Rectal smooth muscle tissue (tissue), 1 donor: ENCODE measurements around the gene GON4L.
"Not testable (repeated sequence)": the region's sequence is repeated elsewhere in the genome, so short reads cannot be mapped to it uniquely, and the experiment has no call there.

Experiments
- H3K27ac ChIP-seq: one replicate; pipeline ENCODE4 v1.7.0; 2013; ENCODE audit warnings: low read depth, low read length, inconsistent platforms
- H3K27me3 ChIP-seq: one replicate; pipeline ENCODE4 v1.7.0; 2013; ENCODE audit warnings: low read length; ENCODE audit not compliant: control insufficient read depth, insufficient read depth
- H3K36me3 ChIP-seq: one replicate; pipeline ENCODE4 v1.7.0; 2013; ENCODE audit warnings: low read length; ENCODE audit not compliant: control insufficient read depth, insufficient read depth
- H3K4me1 ChIP-seq: one replicate; pipeline ENCODE4 v1.7.0; 2013; ENCODE audit warnings: low read length; ENCODE audit not compliant: control insufficient read depth, insufficient read depth
- H3K4me3 ChIP-seq: one replicate; pipeline ENCODE4 v1.7.0; 2013; ENCODE audit warnings: low read length
- H3K9ac ChIP-seq: one replicate; pipeline ENCODE4 v1.7.0; 2013; ENCODE audit warnings: low read length

Gene GON4L

GRCh38 chr1:155794605-155795245 lies 62.3 kb downstream of the GON4L start:
- H3K27me3 ChIP-seq: no peaks in the 10 kb centered on the region
- peaks cover 8% of the 10 kb centered on the region for H3K36me3 ChIP-seq
- H3K9ac ChIP-seq: no peak overlapping the region
- H3K4me1 ChIP-seq: no peaks in the 10 kb centered on the region
- H3K4me3 ChIP-seq: no peak overlapping the region
- no peak overlapping the region for H3K27ac ChIP-seq

- H3K4me1 ChIP-seq: no peaks in the 10 kb centered on the region
- peaks cover 8% of the 10 kb centered on the region for H3K36me3 ChIP-seq
- H3K27me3 ChIP-seq: no peaks in the 10 kb centered on the region
- H3K4me3 ChIP-seq: no peak overlapping the region
- H3K9ac ChIP-seq: no peak overlapping the region
- no peak overlapping the region for H3K27ac ChIP-seq
Observed at GRCh38 chr1:155793213-155793612, 63.8 kb downstream of the GON4L start.

GRCh38 chr1:155777582-155777981 lies 79.4 kb downstream of the GON4L start:
- no peak overlapping the region for H3K9ac ChIP-seq
- H3K27me3 ChIP-seq: no peaks in the 10 kb centered on the region
- no peak overlapping the region for H3K4me3 ChIP-seq
- H3K27ac ChIP-seq: no peak overlapping the region
- H3K4me1 ChIP-seq: no peaks in the 10 kb centered on the region
- peaks cover 11% of the 10 kb centered on the region for H3K36me3 ChIP-seq

- peaks cover 16% of the 10 kb centered on the region for H3K36me3 ChIP-seq
Observed at GRCh38 chr1:155776414-155776813, 80.6 kb downstream of the GON4L start.

GRCh38 chr1:155773221-155773620 lies 83.8 kb downstream of the GON4L start:
- Histone ChIP-seq H3K9ac (no peak overlapping the region), H3K4me3 (no peak overlapping the region), H3K27me3 (no peaks in the 10 kb centered on the region), H3K4me1 (no peaks in the 10 kb centered on the region), H3K27ac (no peak overlapping the region), H3K36me3 (peaks cover 29% of the 10 kb centered on the region)

More at GRCh38 chr1:155776414-155776813, 80.6 kb downstream of the GON4L start:
- Histone ChIP-seq H3K27me3 (no peaks in the 10 kb centered on the region), H3K27ac (no peak overlapping the region), H3K4me3 (no peak overlapping the region), H3K9ac (no peak overlapping the region), H3K4me1 (no peaks in the 10 kb centered on the region)

- Histone ChIP-seq H3K27ac (no peak overlapping the region), H3K36me3 (peaks cover 28% of the 10 kb centered on the region), H3K27me3 (no peaks in the 10 kb centered on the region)
Observed at GRCh38 chr1:155769257-155769656, 87.8 kb downstream of the GON4L start.

GRCh38 chr1:155767399-155767989 lies 89.5 kb downstream of the GON4L start:
- H3K36me3 ChIP-seq: peaks cover 31% of the 10 kb centered on the region
- not testable (repeated sequence) for H3K27me3 ChIP-seq

More at GRCh38 chr1:155769257-155769656, 87.8 kb downstream of the GON4L start:
- H3K4me1 ChIP-seq: no peaks in the 10 kb centered on the region
- H3K9ac ChIP-seq: no peak overlapping the region
- no peak overlapping the region for H3K4me3 ChIP-seq

GRCh38 chr1:155763989-155764388 lies 93.0 kb downstream of the GON4L start:
- H3K36me3 ChIP-seq: peaks cover 25% of the 10 kb centered on the region

More at GRCh38 chr1:155767399-155767989, 89.5 kb downstream of the GON4L start:
- H3K4me1 ChIP-seq, H3K4me3 ChIP-seq, H3K9ac ChIP-seq, H3K27ac ChIP-seq: not testable (repeated sequence)

GRCh38 chr1:155763090-155763815 lies 93.8 kb downstream of the GON4L start:
- H3K4me3 ChIP-seq, H3K4me1 ChIP-seq, H3K27me3 ChIP-seq, H3K27ac ChIP-seq, H3K9ac ChIP-seq: not testable (repeated sequence)
- H3K36me3 ChIP-seq: peaks cover 25% of the 10 kb centered on the region

More at GRCh38 chr1:155763989-155764388, 93.0 kb downstream of the GON4L start:
- H3K9ac ChIP-seq, H3K27me3 ChIP-seq, H3K4me3 ChIP-seq, H3K4me1 ChIP-seq, H3K27ac ChIP-seq: not testable (repeated sequence)

- H3K27ac ChIP-seq: no peak overlapping the region
- peaks cover 28% of the 10 kb centered on the region for H3K36me3 ChIP-seq
- H3K27me3 ChIP-seq: no peaks in the 10 kb centered on the region
- H3K4me3 ChIP-seq: no peak overlapping the region
- no peaks in the 10 kb centered on the region for H3K4me1 ChIP-seq
- H3K9ac ChIP-seq: no peak overlapping the region
Observed at GRCh38 chr1:155761736-155762405, 95.1 kb downstream of the GON4L start.

GRCh38 chr1:155760751-155761475 lies 96.1 kb downstream of the GON4L start:
- H3K27ac ChIP-seq: no peak overlapping the region

More at GRCh38 chr1:155760751-155761475, 96.1 kb downstream of the GON4L start:
- Histone ChIP-seq H3K4me1 (no peaks in the 10 kb centered on the region), H3K27me3 (no peaks in the 10 kb centered on the region), H3K36me3 (peaks cover 28% of the 10 kb centered on the region), H3K4me3 (no peak overlapping the region), H3K9ac (no peak overlapping the region)
